IgD-negative memory B cell (primary cell): ENCODE measurements around the gene SH2D3C. TPM values are rescaled to one million over a fixed set of nuclear protein-coding genes. Genes with fewer than 3 reads are reported as not detected.
"Not testable (repeated sequence)": the region's sequence is repeated elsewhere in the genome, so short reads cannot be mapped to it uniquely, and the experiment has no call there.

ENCODE experiments used
- H3K27ac Mint-ChIP-seq, 3 donors: one replicate each; pipeline ENCODE4 v1.8.0; 2020 to 2022; ENCODE audit warnings: mild to moderate bottlenecking in 3 of 3, mixed read lengths in 3 of 3, moderate library complexity in 1 of 3
- H3K27me3 Mint-ChIP-seq: one replicate; pipeline ENCODE4 v1.8.0; 2021; ENCODE audit warnings: mixed read lengths
- H3K36me3 Mint-ChIP-seq: one replicate; pipeline ENCODE4 v1.8.0; 2020; ENCODE audit warnings: mild to moderate bottlenecking, mixed read lengths
- H3K4me1 Mint-ChIP-seq, 3 donors: one replicate each; pipeline ENCODE4 v1.8.0; 2020 to 2022; ENCODE audit warnings: mixed read lengths in 3 of 3, mild to moderate bottlenecking in 1 of 3
- H3K4me3 Mint-ChIP-seq, 4 donors: one replicate each; pipeline ENCODE4 v1.8.0; 2020 to 2022; ENCODE audit warnings: mild to moderate bottlenecking in 4 of 4, mixed read lengths in 4 of 4, moderate library complexity in 3 of 4
- H3K9me3 Mint-ChIP-seq, 3 donors: one replicate each; pipeline ENCODE4 v1.8.0; 2020 to 2021; ENCODE audit warnings: mixed read lengths in 3 of 3, mild to moderate bottlenecking in 1 of 3
- polyA plus RNA-seq: library from polyadenylated mRNA; unstranded; fragments of 300-500 nt; fragmentation: Illumina TruSeq; gene quantifications from one replicate; pipeline ENCODE4 v1.2.3, GENCODE V29; 2021

The SH2D3C gene
- polyA plus RNA-seq, 1 donor from 2014 or later, result 76.1 TPM

GRCh38 chr9:127769101-127769500 lies 9.4 kb downstream of the SH2D3C start:
- Mint-ChIP-seq H3K4me3 (peak overlapping the region in 2 of 4 donors; percentile 78 to 87), H3K27ac (peak overlapping the region in 2 of 3 donors; percentile 81 to 86), H3K4me1 (peaks cover 22 to 51% (median 46%) of the 10 kb centered on the region in 3 donors), H3K27me3 (no peaks in the 10 kb centered on the region), H3K36me3 (peaks cover 3% of the 10 kb centered on the region), H3K9me3 (no peaks in the 10 kb centered on the region)

- peaks cover 3% of the 10 kb centered on the region for H3K36me3 Mint-ChIP-seq
- H3K4me1 Mint-ChIP-seq, result peaks cover 26 to 50% (median 49%) of the 10 kb centered on the region in 3 donors
Measured at GRCh38 chr9:127768698-127769097, 9.8 kb downstream of the SH2D3C start.

GRCh38 chr9:127767909-127768331 lies 10.5 kb downstream of the SH2D3C start:
- Mint-ChIP-seq H3K27ac (peak overlapping the region in 2 of 3 donors; percentile 78 to 94), H3K9me3 (no peaks in the 10 kb centered on the region), H3K4me3 (no peak overlapping the region), H3K36me3 (peaks cover 2% of the 10 kb centered on the region), H3K27me3 (no peaks in the 10 kb centered on the region), H3K4me1 (peaks cover 33 to 52% (median 52%) of the 10 kb centered on the region in 3 donors)

More at GRCh38 chr9:127768698-127769097, 9.8 kb downstream of the SH2D3C start:
- H3K9me3 Mint-ChIP-seq, result no peaks in the 10 kb centered on the region
- no peaks in the 10 kb centered on the region for H3K27me3 Mint-ChIP-seq
- peak overlapping the region; percentile 78 to 86 (median 81) for H3K27ac Mint-ChIP-seq
- peak overlapping the region in 2 of 4 donors; percentile 78 to 87 for H3K4me3 Mint-ChIP-seq

GRCh38 chr9:127767410-127767809 lies 11.1 kb downstream of the SH2D3C start:
- Mint-ChIP-seq H3K4me3 (peak overlapping the region in 2 of 4 donors; percentile 19 to 39), H3K9me3 (no peaks in the 10 kb centered on the region), H3K27ac (peak overlapping the region in 2 of 3 donors; percentile 91 to 94), H3K27me3 (no peaks in the 10 kb centered on the region), H3K36me3 (peaks cover 2% of the 10 kb centered on the region), H3K4me1 (peaks cover 38 to 55% (median 51%) of the 10 kb centered on the region in 3 donors)

- H3K4me1 Mint-ChIP-seq, result peaks cover 30 to 44% (median 39%) of the 10 kb centered on the region in 3 donors
- peaks cover 2% of the 10 kb centered on the region for H3K36me3 Mint-ChIP-seq
- no peak overlapping the region for H3K4me3 Mint-ChIP-seq
- H3K27me3 Mint-ChIP-seq, result no peaks in the 10 kb centered on the region
- H3K9me3 Mint-ChIP-seq, result no peaks in the 10 kb centered on the region
- H3K27ac Mint-ChIP-seq, result peak overlapping the region; percentile 20 to 96 (median 74)
Measured at GRCh38 chr9:127765418-127765817, 13.0 kb downstream of the SH2D3C start.

GRCh38 chr9:127763918-127764384 lies 14.5 kb downstream of the SH2D3C start:
- H3K9me3 Mint-ChIP-seq, result no peaks in the 10 kb centered on the region
- H3K27me3 Mint-ChIP-seq, result no peaks in the 10 kb centered on the region
- H3K36me3 Mint-ChIP-seq, result peaks cover under 1% of the 10 kb centered on the region
- peak overlapping the region in 2 of 4 donors; percentile 39 to 50 for H3K4me3 Mint-ChIP-seq
- H3K27ac Mint-ChIP-seq, result peak overlapping the region; percentile 74 to 96 (median 76)
- peaks cover 28 to 33% (median 33%) of the 10 kb centered on the region in 3 donors for H3K4me1 Mint-ChIP-seq

GRCh38 chr9:127762111-127762676 lies 16.3 kb downstream of the SH2D3C start:
- H3K27ac Mint-ChIP-seq, result peak overlapping the region in 2 of 3 donors; percentile 57 to 71

GRCh38 chr9:127761491-127761956 lies 16.9 kb downstream of the SH2D3C start:
- no peaks in the 10 kb centered on the region for H3K9me3 Mint-ChIP-seq
- no peaks in the 10 kb centered on the region for H3K36me3 Mint-ChIP-seq
- no peak overlapping the region for H3K4me3 Mint-ChIP-seq
- no peaks in the 10 kb centered on the region for H3K27me3 Mint-ChIP-seq
- H3K27ac Mint-ChIP-seq, result peak overlapping the region in 1 of 3 donors; percentile 31
- peaks cover 17 to 21% (median 20%) of the 10 kb centered on the region in 3 donors for H3K4me1 Mint-ChIP-seq

More at GRCh38 chr9:127762111-127762676, 16.3 kb downstream of the SH2D3C start:
- Mint-ChIP-seq H3K27me3 (no peaks in the 10 kb centered on the region), H3K4me1 (peaks cover 19 to 26% (median 23%) of the 10 kb centered on the region in 3 donors), H3K36me3 (no peaks in the 10 kb centered on the region), H3K4me3 (no peak overlapping the region), H3K9me3 (no peaks in the 10 kb centered on the region)

- Mint-ChIP-seq H3K27me3 (no peaks in the 10 kb centered on the region), H3K4me1 (peaks cover 16 to 17% (median 17%) of the 10 kb centered on the region in 3 donors), H3K9me3 (no peaks in the 10 kb centered on the region), H3K4me3 (no peak overlapping the region), H3K27ac (no peak overlapping the region), H3K36me3 (no peaks in the 10 kb centered on the region)
Measured at GRCh38 chr9:127761061-127761460, 17.4 kb downstream of the SH2D3C start.

GRCh38 chr9:127758843-127759242 lies 19.6 kb downstream of the SH2D3C start:
- peaks cover 5 to 14% (median 7%) of the 10 kb centered on the region in 3 donors for H3K4me1 Mint-ChIP-seq
- H3K27ac Mint-ChIP-seq, result no peak overlapping the region

GRCh38 chr9:127756776-127757175 lies 21.7 kb downstream of the SH2D3C start:
- H3K9me3 Mint-ChIP-seq, H3K27me3 Mint-ChIP-seq, H3K27ac Mint-ChIP-seq, H3K4me1 Mint-ChIP-seq, H3K36me3 Mint-ChIP-seq, H3K4me3 Mint-ChIP-seq: not testable (repeated sequence)

More at GRCh38 chr9:127758843-127759242, 19.6 kb downstream of the SH2D3C start:
- Mint-ChIP-seq H3K4me3 (no peak overlapping the region), H3K27me3 (no peaks in the 10 kb centered on the region), H3K9me3 (no peaks in the 10 kb centered on the region), H3K36me3 (no peaks in the 10 kb centered on the region)

- no peaks in the 10 kb centered on the region for H3K27me3 Mint-ChIP-seq
- H3K4me3 Mint-ChIP-seq, result no peak overlapping the region
- peaks cover 0 to 5% (median 4%) of the 10 kb centered on the region in 3 donors for H3K4me1 Mint-ChIP-seq
- H3K27ac Mint-ChIP-seq, result no peak overlapping the region
- no peaks in the 10 kb centered on the region for H3K9me3 Mint-ChIP-seq
- H3K36me3 Mint-ChIP-seq, result no peaks in the 10 kb centered on the region
Measured at GRCh38 chr9:127756233-127756632, 22.2 kb downstream of the SH2D3C start.

GRCh38 chr9:127755061-127756060 lies 23.1 kb downstream of the SH2D3C start:
- Mint-ChIP-seq H3K4me3 (no peak overlapping the region), H3K27me3 (no peaks in the 10 kb centered on the region), H3K27ac (no peak overlapping the region), H3K36me3 (peaks cover 1% of the 10 kb centered on the region), H3K9me3 (no peaks in the 10 kb centered on the region), H3K4me1 (peaks cover 0 to 7% (median 4%) of the 10 kb centered on the region in 3 donors)

GRCh38 chr9:127754099-127755060 lies 24.1 kb downstream of the SH2D3C start:
- Mint-ChIP-seq H3K4me3 (no peak overlapping the region), H3K27ac (no peak overlapping the region), H3K9me3 (no peaks in the 10 kb centered on the region), H3K36me3 (peaks cover 3% of the 10 kb centered on the region), H3K4me1 (peaks cover 0 to 7% (median 4%) of the 10 kb centered on the region in 3 donors), H3K27me3 (no peaks in the 10 kb centered on the region)
